Mesenchymal stem cell (in vitro differentiated cells and primary cell): ENCODE results near the gene MDM4.

Experiments
- DNase-seq: peaks from one replicate; pipeline ENCODE4 v3.0.0-alpha.2; 2013
- H2AFZ ChIP-seq: one replicate; pipeline ENCODE4 v1.6.1; 2013; ENCODE audit warnings: low read depth, mild to moderate bottlenecking, control low read depth, inconsistent platforms, low read length, moderate library complexity
- H2AK5ac ChIP-seq: 2 replicates; pipeline ENCODE4 v1.6.1; 2013; ENCODE audit warnings: low read length, moderate library complexity, mild to moderate bottlenecking, inconsistent platforms; ENCODE audit not compliant: severe bottlenecking
- H2BK120ac ChIP-seq: one replicate; pipeline ENCODE4 v1.6.1; 2013; ENCODE audit warnings: low read depth, mild to moderate bottlenecking, inconsistent platforms, low read length, moderate library complexity
- H2BK12ac ChIP-seq, 2 experiments: one replicate each; pipeline ENCODE4 v1.6.1; 2013; ENCODE audit warnings: inconsistent platforms in 2 of 2, low read length in 2 of 2, mild to moderate bottlenecking in 2 of 2, moderate library complexity in 2 of 2, control low read depth in 1 of 2
- H2BK15ac ChIP-seq: one replicate; pipeline ENCODE4 v1.6.1; 2013; ENCODE audit warnings: mild to moderate bottlenecking, low read depth, inconsistent platforms; ENCODE audit not compliant: poor library complexity, severe bottlenecking
- H2BK5ac ChIP-seq: 2 replicates; pipeline ENCODE4 v1.6.1; 2013; ENCODE audit warnings: low read depth, mild to moderate bottlenecking, low read length, control low read depth, inconsistent platforms; ENCODE audit not compliant: poor library complexity, severe bottlenecking
- H3K14ac ChIP-seq, 2 experiments: one replicate each; pipeline ENCODE4 v1.6.1; 2013; ENCODE audit warnings: inconsistent platforms in 2 of 2, low read length in 2 of 2, control low read depth in 1 of 2, mild to moderate bottlenecking in 1 of 2, moderate library complexity in 1 of 2
- H3K18ac ChIP-seq, 2 experiments: one replicate each; pipeline ENCODE4 v1.6.1; 2013; ENCODE audit warnings: inconsistent platforms in 2 of 2, low read length in 2 of 2, control low read depth in 1 of 2, low read depth in 1 of 2, mild to moderate bottlenecking in 1 of 2
- H3K23ac ChIP-seq, 2 experiments: one replicate each; pipeline ENCODE4 v1.6.1; 2013; ENCODE audit warnings: inconsistent platforms in 2 of 2, low read length in 2 of 2, mild to moderate bottlenecking in 2 of 2, moderate library complexity in 2 of 2, control low read depth in 1 of 2
- H3K27ac ChIP-seq: 2 replicates; pipeline ENCODE4 v1.5.1; 2013; ENCODE audit warnings: mild to moderate bottlenecking, moderate library complexity, low read length, control low read depth, inconsistent platforms; ENCODE audit not compliant: poor library complexity, severe bottlenecking
- H3K27me3 ChIP-seq, 2 experiments: 2 replicates each; pipeline versions ENCODE4 v1.6.1 to v1.7.0; 2013; ENCODE audit warnings: low read length in 2 of 2, mild to moderate bottlenecking in 2 of 2, moderate library complexity in 2 of 2, control low read depth in 1 of 2, inconsistent platforms in 1 of 2; ENCODE audit not compliant: control insufficient read depth in 1 of 2, insufficient read depth in 1 of 2
- H3K36me3 ChIP-seq, 2 experiments: 2 replicates each; pipeline versions ENCODE4 v1.6.1 to v1.7.0; 2013; ENCODE audit warnings: low read length in 2 of 2, control low read depth in 1 of 2, inconsistent platforms in 1 of 2, low read depth in 1 of 2, mild to moderate bottlenecking in 1 of 2; ENCODE audit not compliant: insufficient read depth in 2 of 2, control insufficient read depth in 1 of 2
- H3K4ac ChIP-seq, 2 experiments: one replicate each; pipeline ENCODE4 v1.6.1; 2013; ENCODE audit warnings: inconsistent platforms in 2 of 2, low read length in 2 of 2, mild to moderate bottlenecking in 2 of 2, moderate library complexity in 2 of 2, control low read depth in 1 of 2, low read depth in 1 of 2
- H3K4me1 ChIP-seq: 2 replicates; pipeline ENCODE4 v1.6.1; 2013; ENCODE audit warnings: low read depth, low read length, control low read depth; ENCODE audit not compliant: control insufficient read depth, insufficient read depth
- H3K4me2 ChIP-seq: 2 replicates; pipeline ENCODE4 v1.6.1; 2013; ENCODE audit warnings: low read length, mild to moderate bottlenecking, inconsistent platforms; ENCODE audit not compliant: poor library complexity, severe bottlenecking
- H3K4me3 ChIP-seq, 2 experiments: 2 replicates each; pipeline versions ENCODE4 v1.5.1 to v1.7.0; 2013; ENCODE audit warnings: low read length in 2 of 2, mild to moderate bottlenecking in 2 of 2, control low read depth in 1 of 2, low read depth in 1 of 2; ENCODE audit not compliant: insufficient read depth in 1 of 2
- H3K79me1 ChIP-seq: replicated peaks from 2 replicates; pipeline ENCODE4 v1.6.1; 2013; ENCODE audit warnings: mild to moderate bottlenecking, control low read depth, low read length, inconsistent platforms; ENCODE audit not compliant: poor library complexity, severe bottlenecking
- H3K9ac ChIP-seq: 2 replicates; pipeline ENCODE4 v1.7.0; 2013; ENCODE audit warnings: mild to moderate bottlenecking, low read length, moderate library complexity
- H3K9me3 ChIP-seq: 2 replicates; pipeline ENCODE4 v1.7.0; 2013; ENCODE audit warnings: mild to moderate bottlenecking, low read length; ENCODE audit not compliant: control insufficient read depth
- H4K8ac ChIP-seq: one replicate; pipeline ENCODE4 v1.6.1; 2013; ENCODE audit warnings: inconsistent platforms, mild to moderate bottlenecking, low read length, moderate library complexity
- H4K91ac ChIP-seq: one replicate; pipeline ENCODE4 v1.6.1; 2013; ENCODE audit warnings: mild to moderate bottlenecking, low read length, inconsistent platforms
- WGBS: methylation state at CpG from one replicate; pipeline ENCODE4 v1.1.7; 2013; ENCODE audit warnings: mixed read lengths; 5-methylcytosine and 5-hydroxymethylcytosine counted together

The MDM4 gene

GRCh38 chr1:204495078-204495753 lies 21.0 kb upstream of the MDM4 start:
- H3K23ac ChIP-seq = no peak overlapping the region
- H3K4me3 ChIP-seq = peak overlapping the region; percentile 67 to 91
- H3K4me1 ChIP-seq = peaks cover 14% of the 10 kb centered on the region
- H4K8ac ChIP-seq = peak overlapping the region; percentile 46
- H2BK15ac ChIP-seq = no peak overlapping the region
- peak overlapping the region; percentile 84 for H2AFZ ChIP-seq
- 11% methylated on average over 9 of the region's 17 CpGs for WGBS
- H3K9me3 ChIP-seq = peaks cover 4% of the 10 kb centered on the region
- H3K27me3 ChIP-seq = peaks cover 26 to 41% of the 10 kb centered on the region in 2 experiments
- H3K9ac ChIP-seq = peak overlapping the region; percentile 70
- no peak overlapping the region for H2AK5ac ChIP-seq
- no peaks in the 10 kb centered on the region for H3K36me3 ChIP-seq
- H2BK120ac ChIP-seq = no peak overlapping the region
- H2BK12ac ChIP-seq = no peak overlapping the region
- H3K4ac ChIP-seq = no peak overlapping the region
- peak overlapping the region; percentile 99 for H3K4me2 ChIP-seq
- H3K27ac ChIP-seq = no peak overlapping the region
- no peak overlapping the region for H2BK5ac ChIP-seq
- peak overlapping the region; percentile 28 to 67 for H3K18ac ChIP-seq
- H4K91ac ChIP-seq = no peak overlapping the region
- H3K79me1 ChIP-seq = peaks cover 12% of the 10 kb centered on the region
- peak overlapping the region in 1 of 2 experiments; percentile 49 for H3K14ac ChIP-seq
- no peak for DNase-seq

- no peak overlapping the region for H3K9ac ChIP-seq
- no peak overlapping the region for H4K91ac ChIP-seq
- 80% methylated on average over 1 of the region's 6 CpGs for WGBS
- peaks cover 5% of the 10 kb centered on the region for H3K9me3 ChIP-seq
- no peak overlapping the region for H2BK15ac ChIP-seq
- no peak overlapping the region for H2BK5ac ChIP-seq
- no peak overlapping the region for H2BK120ac ChIP-seq
- H2AK5ac ChIP-seq = no peak overlapping the region
- no peak overlapping the region for H3K23ac ChIP-seq
- H2AFZ ChIP-seq = no peak overlapping the region
- peaks cover 26 to 35% of the 10 kb centered on the region in 2 experiments for H3K27me3 ChIP-seq
- peaks cover 11% of the 10 kb centered on the region for H3K79me1 ChIP-seq
- no peak for DNase-seq
- H3K4me1 ChIP-seq = peaks cover 14% of the 10 kb centered on the region
- no peak overlapping the region for H3K27ac ChIP-seq
- H3K18ac ChIP-seq = no peak overlapping the region
- no peaks in the 10 kb centered on the region for H3K36me3 ChIP-seq
- H3K4me2 ChIP-seq = no peak overlapping the region
- no peak overlapping the region for H3K14ac ChIP-seq
- no peak overlapping the region for H2BK12ac ChIP-seq
- H3K4ac ChIP-seq = no peak overlapping the region
- H3K4me3 ChIP-seq = no peak overlapping the region
- H4K8ac ChIP-seq = no peak overlapping the region
Measured at GRCh38 chr1:204495777-204496176, 20.4 kb upstream of the MDM4 start.

GRCh38 chr1:204498981-204499380 lies 17.2 kb upstream of the MDM4 start:
- H2BK15ac ChIP-seq = no peak overlapping the region
- H3K18ac ChIP-seq = no peak overlapping the region
- H3K14ac ChIP-seq = no peak overlapping the region
- no peak overlapping the region for H3K9ac ChIP-seq
- no peak overlapping the region for H3K4me3 ChIP-seq
- H3K4me2 ChIP-seq = no peak overlapping the region
- no peak for DNase-seq
- no peak overlapping the region for H2BK5ac ChIP-seq
- no peak overlapping the region for H2BK12ac ChIP-seq
- H3K23ac ChIP-seq = no peak overlapping the region
- H3K27me3 ChIP-seq = peaks cover 8 to 20% of the 10 kb centered on the region in 2 experiments
- H2AK5ac ChIP-seq = no peak overlapping the region
- H3K9me3 ChIP-seq = peaks cover 5% of the 10 kb centered on the region
- no peaks in the 10 kb centered on the region for H3K79me1 ChIP-seq
- no peak overlapping the region for H2AFZ ChIP-seq
- peaks cover 4% of the 10 kb centered on the region for H3K4me1 ChIP-seq
- 76% methylated on average over 3 of the region's 3 CpGs for WGBS
- H4K91ac ChIP-seq = no peak overlapping the region
- no peak overlapping the region for H2BK120ac ChIP-seq
- no peak overlapping the region for H4K8ac ChIP-seq
- no peak overlapping the region for H3K27ac ChIP-seq
- H3K4ac ChIP-seq = no peak overlapping the region
- no peaks in the 10 kb centered on the region for H3K36me3 ChIP-seq

GRCh38 chr1:204499511-204500468 lies 16.4 kb upstream of the MDM4 start:
- no peak overlapping the region for H3K4me2 ChIP-seq
- H3K9ac ChIP-seq = no peak overlapping the region
- H2AK5ac ChIP-seq = no peak overlapping the region
- peaks cover 8 to 20% of the 10 kb centered on the region in 2 experiments for H3K27me3 ChIP-seq
- no peak overlapping the region for H3K27ac ChIP-seq
- no peak overlapping the region for H4K8ac ChIP-seq
- H2AFZ ChIP-seq = no peak overlapping the region
- no peak overlapping the region for H3K4me3 ChIP-seq
- H3K4me1 ChIP-seq = no peaks in the 10 kb centered on the region
- H3K9me3 ChIP-seq = peaks cover 5% of the 10 kb centered on the region
- H3K18ac ChIP-seq = no peak overlapping the region
- H2BK5ac ChIP-seq = no peak overlapping the region
- no peak overlapping the region for H2BK15ac ChIP-seq
- no peaks in the 10 kb centered on the region for H3K36me3 ChIP-seq
- no peak overlapping the region for H2BK12ac ChIP-seq
- H2BK120ac ChIP-seq = no peak overlapping the region
- H4K91ac ChIP-seq = no peak overlapping the region
- no peak overlapping the region for H3K14ac ChIP-seq
- 89% methylated on average over 7 of the region's 7 CpGs for WGBS
- H3K4ac ChIP-seq = no peak overlapping the region
- DNase-seq = no peak
- H3K23ac ChIP-seq = no peak overlapping the region
- H3K79me1 ChIP-seq = no peaks in the 10 kb centered on the region
